Measurements from ENCODE around the gene DHH.

- TF ChIP-seq ZNF660 (tag by site-specific recombination; IDR thresholded peaks at IDR 0.05) (no peak), ZBTB17 (tag by site-specific recombination; IDR thresholded peaks at IDR 0.05) (no peak), CTCF (tag by site-specific recombination; IDR thresholded peaks at IDR 0.05) (no peak), MYNN (tag by site-specific recombination; IDR thresholded peaks at IDR 0.05; ENCODE audit: borderline replicate concordance) (no peak)
These were observed 40.1 kb downstream of the DHH start for GRCh38 chr12:49054524-49054923.
